Inferior parietal cortex (tissue), 1 donor: ENCODE measurements around the gene SP9.

Source experiments
- DNase-seq: peaks from one replicate; pipeline ENCODE4 v3.0.0-alpha.2; 2016; ENCODE audit errors: extremely low spot score

The SP9 gene

GRCh38 chr2:174333372-174334277 lies 1.1 kb upstream of the SP9 start:
- DNase-seq: no peak

DNA sequence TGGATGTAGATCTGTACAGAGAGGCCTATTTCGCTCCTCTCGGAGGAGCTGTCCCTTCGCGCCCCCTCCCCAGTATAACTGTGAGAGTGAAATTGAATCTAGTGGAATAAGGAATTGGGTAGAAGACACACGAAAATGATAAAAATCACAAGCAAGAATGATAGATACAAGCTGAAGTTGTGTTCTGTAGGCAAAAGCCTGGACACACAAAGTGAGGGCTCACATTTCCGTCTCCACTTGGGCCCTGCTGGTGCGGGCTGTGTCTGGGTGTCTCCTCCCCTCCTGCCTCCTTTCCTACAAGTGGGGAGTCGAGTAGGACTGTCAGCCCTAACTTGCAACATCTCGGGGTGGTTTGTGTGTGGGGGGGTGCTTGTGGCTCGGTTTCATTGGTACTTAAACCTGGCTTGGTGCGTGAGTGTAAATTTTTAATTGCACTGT lies 457 bp upstream of the SP9 start:
- no peak for DNase-seq

DNA sequence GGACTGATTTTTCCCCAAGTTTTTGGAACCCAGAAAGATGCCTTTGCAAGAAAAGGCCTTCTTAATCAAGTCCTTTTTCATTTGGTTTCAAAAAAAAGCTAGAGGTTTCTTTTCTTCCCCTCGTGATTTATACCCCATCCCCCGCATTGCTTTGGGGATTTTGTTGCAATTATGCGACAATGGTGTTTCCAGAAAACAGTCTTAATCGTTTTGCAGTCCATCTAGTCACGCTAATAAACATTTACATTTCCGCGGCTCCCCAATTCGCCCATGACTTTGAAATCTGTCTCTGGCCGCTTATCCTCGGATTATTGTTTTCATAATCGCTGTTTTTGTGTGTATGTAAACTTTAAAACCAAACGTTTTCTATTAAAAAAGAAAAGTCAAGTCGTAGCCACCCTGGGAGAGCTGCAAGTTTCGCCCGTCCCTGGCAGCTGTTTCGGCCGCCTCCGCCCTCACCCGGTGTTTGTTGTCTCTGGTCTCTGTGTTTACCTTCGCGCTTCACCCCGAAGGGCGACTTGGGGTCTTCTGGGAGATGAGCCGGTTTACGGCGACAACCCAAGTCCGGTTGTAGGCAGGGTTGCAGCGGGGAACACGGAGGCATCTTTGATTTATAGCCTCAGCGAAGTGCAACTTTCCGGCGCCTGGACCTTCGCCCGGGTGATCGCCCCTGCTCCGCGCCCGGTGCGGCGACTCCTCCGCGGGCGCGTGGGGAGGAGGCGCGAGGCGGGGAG lies 667 bp downstream of the SP9 start:
- DNase-seq: no peak

GRCh38 chr2:174335988-174336500 lies 1.3 kb downstream of the SP9 start:
- DNase-seq: no peak

GRCh38 chr2:174336501-174337336 lies 2.0 kb downstream of the SP9 start:
- no peak for DNase-seq

DNA sequence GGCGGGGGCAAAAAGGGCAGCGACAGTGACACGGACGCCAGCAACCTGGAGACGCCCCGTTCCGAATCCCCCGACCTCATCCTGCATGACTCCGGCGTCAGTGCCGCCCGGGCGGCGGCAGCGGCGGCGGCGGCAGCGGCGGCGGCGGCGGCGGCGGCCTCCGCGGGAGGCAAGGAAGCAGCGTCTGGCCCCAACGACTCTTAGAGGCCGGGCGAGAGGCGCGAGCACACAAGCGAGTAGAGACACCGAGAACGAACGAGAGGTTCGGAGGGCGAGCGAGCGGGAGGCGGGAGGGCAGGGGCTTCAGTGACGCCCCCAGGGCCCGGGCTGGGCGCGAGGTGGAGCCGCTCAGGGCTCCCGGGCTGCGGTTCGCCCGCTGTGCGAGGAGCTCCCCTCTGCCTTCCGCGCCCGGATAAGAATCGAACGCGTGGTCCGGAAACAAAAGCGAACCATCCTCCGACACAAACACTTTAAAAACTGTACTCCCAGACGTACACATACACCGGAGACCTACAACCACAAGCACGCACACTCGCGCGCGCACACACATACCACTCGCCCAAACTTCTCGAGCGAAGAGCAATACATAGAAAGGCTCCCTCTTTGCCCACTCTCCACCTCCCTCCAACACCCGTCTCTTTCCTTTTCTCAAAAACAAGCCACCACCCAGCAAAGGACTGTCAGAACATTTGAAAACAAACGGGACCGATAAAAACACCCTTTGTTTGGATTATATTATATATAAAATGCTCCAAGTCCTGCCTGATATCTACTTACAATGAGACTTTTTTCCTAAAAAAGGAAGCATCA lies 2.8 kb downstream of the SP9 start:
- DNase-seq: no peak

DNA sequence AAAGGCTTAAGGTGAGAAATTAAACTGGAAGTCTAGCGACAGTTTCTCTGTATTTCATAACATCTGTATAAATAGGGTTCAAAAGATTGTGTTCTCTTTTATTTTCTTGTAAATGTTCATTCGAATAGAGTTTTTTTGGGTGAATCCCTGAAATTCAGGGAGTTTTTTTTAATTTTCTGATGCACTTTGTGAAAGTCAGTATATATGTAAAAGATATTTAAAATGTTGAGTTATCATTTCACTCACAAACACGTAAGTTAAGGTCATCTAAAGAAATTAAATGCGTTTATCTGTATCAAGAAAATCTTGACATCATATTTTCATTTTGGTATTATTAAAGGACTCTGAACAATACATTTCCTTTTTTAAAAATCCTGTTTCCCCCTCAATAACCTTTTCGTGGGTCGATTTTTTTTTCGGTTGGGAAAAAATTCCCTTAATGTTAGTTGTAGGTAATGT lies 3.4 kb downstream of the SP9 start:
- DNase-seq: no peak

DNA sequence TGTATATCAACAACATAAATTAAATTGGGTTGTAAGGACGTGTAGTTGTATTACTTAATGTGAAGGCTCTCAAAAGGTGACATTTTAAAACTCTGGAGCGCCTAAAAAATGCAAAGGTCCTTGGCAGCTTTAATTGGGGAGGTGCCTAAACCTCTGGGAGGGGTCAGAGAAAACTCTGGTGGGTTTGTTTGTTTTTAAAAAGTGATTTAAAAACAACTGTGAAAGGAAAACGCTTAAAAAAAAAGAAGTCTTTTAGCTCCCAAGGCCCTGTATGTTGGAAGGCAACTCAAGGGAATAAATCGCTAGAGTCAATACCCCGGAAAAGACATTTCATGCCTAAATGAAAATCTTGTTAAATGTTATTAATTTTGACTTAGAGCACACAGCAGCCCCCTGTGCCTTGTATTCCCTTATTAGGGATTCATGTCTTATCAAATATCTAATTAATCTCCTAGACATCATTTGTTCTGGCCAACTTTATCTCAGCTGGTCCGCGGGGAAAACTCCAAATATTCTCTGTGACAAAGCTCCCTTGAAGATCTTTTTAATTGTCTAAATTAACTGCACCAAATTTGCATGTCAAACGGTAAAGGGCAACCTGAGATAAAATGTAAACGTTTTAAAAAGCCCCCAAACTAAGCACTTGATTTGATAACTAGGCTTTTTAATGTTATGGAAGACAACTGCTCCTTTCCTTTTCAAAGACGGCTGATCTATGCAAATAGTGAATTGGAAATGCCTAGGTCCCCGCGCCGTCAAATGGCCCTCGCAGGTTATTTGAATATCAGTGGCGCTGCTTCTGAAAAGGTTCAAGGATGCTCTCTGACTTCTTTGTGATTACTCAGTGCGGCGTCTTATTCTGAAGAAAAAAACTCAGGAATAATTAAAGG lies 4.2 kb downstream of the SP9 start:
- no peak for DNase-seq

- DNase-seq: no peak
Observed at GRCh38 chr2:174339561-174340399, 5.0 kb downstream of the SP9 start.

DNA sequence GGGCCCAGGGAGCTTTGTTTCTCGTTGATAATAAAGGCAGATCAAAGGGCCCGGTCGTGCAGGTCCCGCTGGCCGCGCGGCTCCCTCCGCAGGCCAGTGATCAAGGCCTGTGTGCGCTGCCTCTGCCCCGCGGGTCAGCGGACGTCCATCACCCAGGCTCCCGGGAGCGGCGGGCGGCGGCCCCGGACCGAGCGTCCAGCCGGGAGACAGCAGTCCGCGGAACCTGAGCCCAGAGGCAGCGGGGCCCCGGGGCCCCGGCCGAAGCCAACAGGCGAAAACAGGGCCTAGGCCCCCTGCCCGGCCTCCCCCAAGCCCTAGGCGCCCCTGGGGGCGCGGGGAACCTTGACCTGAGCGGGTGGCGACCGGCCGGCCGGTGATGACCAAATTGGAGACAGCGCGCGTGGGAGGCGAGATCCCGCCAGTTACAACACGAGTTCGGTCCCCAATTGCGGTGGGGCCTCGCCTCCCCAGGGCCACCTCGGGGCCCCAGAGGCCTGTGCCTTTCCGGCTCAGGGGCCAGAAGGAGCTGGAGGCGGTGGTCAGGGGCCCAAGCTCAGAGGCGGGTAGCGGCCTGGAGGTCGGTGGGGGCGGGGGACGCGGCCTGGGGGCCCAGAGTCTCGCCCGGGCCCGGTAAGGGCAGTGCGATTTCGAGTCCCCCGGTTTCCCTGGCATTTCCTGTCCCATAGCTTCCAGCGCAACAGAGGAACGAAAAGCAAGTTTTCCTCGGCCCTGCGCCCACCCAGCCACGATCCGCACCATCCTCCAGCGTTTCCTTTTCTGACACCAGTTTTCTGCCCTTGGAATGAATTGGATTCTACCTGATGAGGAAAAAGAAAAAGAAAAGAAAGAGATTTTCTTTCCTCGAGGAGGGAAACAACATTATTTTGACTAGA lies 5.9 kb downstream of the SP9 start:
- DNase-seq: no peak

DNA sequence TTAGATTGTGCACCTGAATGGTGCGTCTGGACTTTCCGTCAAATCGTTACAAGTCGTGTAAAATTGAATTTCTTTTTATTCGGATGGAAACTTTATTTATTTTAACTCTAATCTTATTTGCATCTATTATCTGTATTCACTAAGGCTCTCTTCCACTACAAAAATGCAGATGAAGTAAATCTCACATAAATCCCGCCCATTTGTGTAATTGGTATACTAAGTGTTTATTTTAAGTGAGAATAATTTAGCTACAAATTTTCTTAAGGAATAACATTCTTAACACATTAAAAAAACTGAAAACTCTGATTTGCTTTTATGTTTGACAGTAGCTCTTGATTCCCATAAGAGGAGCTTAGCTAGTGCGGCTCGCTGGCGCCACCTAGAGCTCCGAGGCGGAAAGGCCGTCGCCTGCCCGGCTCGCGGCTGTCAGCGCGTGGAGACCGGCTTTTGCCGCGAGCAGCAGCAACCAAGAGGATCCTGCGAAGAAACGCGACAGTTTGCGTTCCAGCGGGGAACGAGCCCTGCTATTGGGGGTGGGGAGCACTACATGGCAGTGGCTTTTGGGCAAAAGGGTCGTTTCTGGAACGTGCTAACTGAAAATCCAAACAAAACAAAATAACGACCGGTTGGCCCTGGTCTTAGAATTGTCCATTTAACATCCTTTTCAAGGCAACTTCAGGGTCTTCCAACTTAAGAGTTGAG lies 6.7 kb downstream of the SP9 start:
- DNase-seq: peak; percentile 86

- DNase-seq: no peak
Observed at GRCh38 chr2:174341995-174342685, 7.4 kb downstream of the SP9 start.

DNA sequence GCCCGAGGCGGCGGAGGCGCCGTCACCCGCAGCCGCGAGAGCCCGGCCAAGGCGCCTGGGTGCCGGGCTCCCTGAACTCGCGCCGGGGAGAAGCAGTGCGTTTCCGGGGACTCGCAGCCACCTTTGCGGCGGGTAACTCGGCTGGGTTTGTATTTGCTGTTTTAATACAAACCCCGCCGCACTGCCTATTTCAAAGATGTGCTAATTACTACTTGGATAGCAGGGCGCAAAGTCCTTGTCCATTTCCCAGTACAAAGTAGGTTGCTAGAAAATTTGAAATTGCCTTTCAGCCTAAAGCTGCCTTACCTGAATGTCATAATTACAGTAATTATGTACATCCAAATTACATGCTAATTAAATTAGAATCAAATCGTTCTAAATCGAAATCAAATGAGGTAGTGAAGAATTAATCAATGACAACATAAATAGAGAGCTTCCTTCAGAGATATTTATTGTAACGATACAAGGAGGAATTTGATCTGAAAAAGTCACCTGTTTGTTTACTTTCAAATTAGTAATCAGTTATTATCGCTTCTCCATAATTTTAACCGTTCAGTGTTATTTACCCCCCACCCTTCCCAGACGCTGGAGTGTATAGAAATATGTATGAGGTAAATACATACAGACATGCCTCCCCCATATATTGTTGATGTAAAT lies 8.1 kb downstream of the SP9 start:
- DNase-seq: no peak

DNA sequence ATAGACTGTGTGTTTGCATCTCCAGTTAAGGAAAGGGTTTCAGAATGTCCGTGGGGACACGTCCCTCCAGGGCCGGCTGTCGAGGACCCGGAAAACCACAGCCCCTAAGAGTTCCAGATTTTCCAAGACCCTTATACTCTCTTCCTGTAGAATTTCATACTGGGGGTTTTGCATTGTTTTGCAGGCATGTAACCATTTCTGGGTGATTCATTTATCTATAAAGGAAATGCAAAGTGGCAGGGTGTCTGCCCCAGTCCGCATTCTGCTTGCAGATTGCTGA lies 8.5 kb downstream of the SP9 start:
- DNase-seq: no peak

DNA sequence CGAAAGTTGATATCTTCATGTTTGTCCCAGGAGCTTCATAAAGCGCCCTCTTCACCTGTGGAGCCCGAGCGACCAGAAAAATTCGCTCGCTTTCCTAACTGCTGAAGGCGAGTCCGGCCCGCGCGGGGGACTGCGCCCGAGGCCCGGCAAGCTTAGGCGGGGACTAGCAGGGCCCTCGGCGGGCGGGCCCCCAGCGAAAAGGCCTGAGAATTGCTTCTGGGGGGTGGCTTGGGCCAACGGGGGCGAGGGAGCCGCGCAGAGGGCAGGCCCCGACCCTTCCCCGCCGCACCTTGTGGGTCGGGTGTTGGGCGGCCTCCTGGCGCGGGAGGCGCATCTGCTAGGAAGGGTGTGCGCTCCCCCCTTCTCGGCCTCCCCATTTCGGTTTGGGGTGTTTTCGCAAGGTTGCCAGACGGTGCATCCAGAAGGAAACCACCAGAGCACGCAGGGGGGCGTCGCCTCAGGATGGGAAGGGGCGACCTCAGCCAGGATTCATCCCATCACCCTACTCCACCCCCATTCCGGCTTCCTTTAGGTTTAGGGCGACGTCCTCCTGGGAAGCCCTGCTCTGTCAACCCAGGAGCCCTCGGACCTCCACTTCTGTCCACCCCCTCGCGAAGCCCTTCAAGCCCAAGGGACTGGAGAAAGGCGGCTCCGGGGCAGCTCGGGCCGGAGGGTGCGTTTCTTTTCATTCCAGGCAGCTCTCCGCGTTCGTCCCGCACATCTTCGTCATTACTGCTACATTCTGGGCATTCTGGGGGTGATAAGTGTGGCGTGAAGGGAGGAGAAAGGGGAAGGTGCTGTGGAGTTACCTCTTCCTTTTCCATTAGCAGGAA lies 9.1 kb downstream of the SP9 start:
- DNase-seq: no peak
